Adrenal gland (tissue), 12 donors: Measurements from ENCODE around the gene DDI2. TPM values are rescaled to one million over a fixed set of nuclear protein-coding genes. Genes with fewer than 3 reads are reported as not detected.

Experiments
- DNase-seq, 7 donors: peaks; one replicate each; pipeline ENCODE4 v3.0.0-alpha.2; 2019 to 2020
- H3K27ac ChIP-seq, 5 donors: fragments of 200-600 bp; sonication (generic) in 4 of 5; 1 replicate in 3 of 5; 2 replicates in 2 of 5; pipeline versions ENCODE4 v1.5.1 to v1.8.0; 2016 to 2020; ENCODE audit warnings: mild to moderate bottlenecking in 1 of 5
- H3K27me3 ChIP-seq: fragments of 200-600 bp; 2 replicates; pipeline ENCODE4 v1.8.0; 2021
- H3K36me3 ChIP-seq, 2 donors: fragments of 200-600 bp; replicated peaks in 1 of 2; 1 replicate in 1 of 2; 2 replicates in 1 of 2; pipeline versions ENCODE4 v1.5.1 to v1.8.0; 2018 to 2022
- H3K4me1 ChIP-seq, 2 donors: fragments of 200-600 bp; replicated peaks in 1 of 2; 1 replicate in 1 of 2; 2 replicates in 1 of 2; pipeline versions ENCODE4 v1.5.1 to v1.8.0; 2018 to 2021
- H3K4me3 ChIP-seq, 4 donors: fragments of 200-600 bp; sonication (generic) in 3 of 4; one replicate each; pipeline ENCODE4 v1.5.1; 2016 to 2018
- H3K9me3 ChIP-seq, 3 donors: fragments of 200-600 bp; sonication (generic) in 1 of 3; replicated peaks in 1 of 3; 1 replicate in 2 of 3; 2 replicates in 1 of 3; pipeline versions ENCODE4 v1.5.1 to v1.8.0; 2016 to 2021
- CTCF ChIP-seq, 6 experiments: fragments of 450-650 bp in 4 of 6; fragments of 200-600 bp in 2 of 6; sonication (generic) in 1 of 6; IDR thresholded peaks; 1 replicate in 5 of 6; 2 replicates in 1 of 6; pipeline versions ENCODE4 v1.5.1 to v1.8.0; 2016 to 2021; ENCODE audit warnings: antibody characterized with exemption in 6 of 6, mild to moderate bottlenecking in 2 of 6, moderate library complexity in 1 of 6
- POLR2A ChIP-seq, 2 donors: fragments of 450-650 bp; IDR thresholded peaks; one replicate each; pipeline ENCODE4 v1.6.1; 2017; ENCODE audit warnings: antibody characterized with exemption in 2 of 2, mild to moderate bottlenecking in 2 of 2, moderate library complexity in 1 of 2
- WGBS, 4 donors: extraction: QIAGEN DNeasy Blood & Tissue Kit in 2 of 4; methylation state at CpG; one replicate each; pipeline versions ENCODE4 v1.1.5 to v1.1.7; 2013 to 2017; 5-methylcytosine and 5-hydroxymethylcytosine counted together
- intact Hi-C, 2 donors: fragments of 100-400 bp; cut with DNase I; formaldehyde crosslinking; loops; one replicate each; pipeline versions ENCODE4 v1.14.1 to v1.15.0; 2022 to 2023
- polyA plus RNA-seq, 3 donors: library from polyadenylated mRNA; stranded (reverse); fragments of 200-250 nt in 2 of 3; fragments of 350-450 nt in 1 of 3; fragmentation: Illumina TruSeq in 1 of 3; extraction: RNeasy Lipid Tissue Mini Kit (QIAGEN cat#74804) in 1 of 3; gene quantifications; one replicate each; pipeline ENCODE4 v1.2.3, GENCODE V29; 2013 to 2014
- total RNA-seq, 9 donors: library from RNA; depleted of rRNA in 4 of 9; stranded (reverse); fragments of >200 nt in 4 of 9; fragments of 120-200 nt in 1 of 9; fragmentation: NEBNext Ultra II Directional in 1 of 9; extraction: Animal tissue kit (Norgen Biotek cat#: 25700) in 1 of 9; gene quantifications; one replicate each; pipeline versions ENCODE4 v1.1.0 to v1.2.4, GENCODE V29; 2013 to 2023
- donor health status: healthy with polysubstance abuse.
- donor health status: Bipolar disorder and iron deficiency.
- donor health status: DM: yes; HTN: yes; CAD: no.
- donor health status: DM: no; HTN: no; CAD: no.
- donor health status: DM: no; HTN: no; CAD: no.
- donor health status: DM: yes; HTN: yes; CAD: no.

The DDI2 gene
- total and polyA plus RNA-seq, 12 donors, result 5.3 to 46.3 (median 27.2) TPM

- Histone ChIP-seq H3K9me3 (no peaks in the 10 kb centered on the region), H3K4me1 (peaks cover 39 to 64% of the 10 kb centered on the region in 2 donors), H3K27ac (peak overlapping the region in 3 of 5 donors; percentile 31 to 97 (median 96)), H3K36me3 (peaks cover 0 to 5% of the 10 kb centered on the region in 2 donors), H3K27me3 (no peaks in the 10 kb centered on the region), H3K4me3 (no peak overlapping the region)
- no peak for DNase-seq
- TF ChIP-seq POLR2A (IDR thresholded peaks at IDR 0.05) (no peak), CTCF (IDR thresholded peaks at IDR 0.05) (no peak)
- intact Hi-C loops, result no loop called here
- 39 to 61% (median 51%) methylated on average over 1 of the region's 1 CpG for WGBS, 4 donors
Observed at GRCh38 chr1:15620155-15620545, 2.9 kb downstream of the DDI2 start.

GRCh38 chr1:15620902-15621682, 3.8 kb downstream of the DDI2 start:
- Histone ChIP-seq H3K4me1 (peaks cover 39 to 72% of the 10 kb centered on the region in 2 donors), H3K27me3 (no peaks in the 10 kb centered on the region), H3K4me3 (no peak overlapping the region), H3K27ac (peak overlapping the region in 1 of 5 donors; percentile 97), H3K36me3 (peaks cover 0 to 5% of the 10 kb centered on the region in 2 donors), H3K9me3 (no peaks in the 10 kb centered on the region)
- WGBS, 4 donors, result 87 to 94% (median 92%) methylated on average over 7 of the region's 7 CpGs
- no peak for DNase-seq
- intact Hi-C loops, result no loop called here
- TF ChIP-seq CTCF (IDR thresholded peaks at IDR 0.05), result no peak
- TF ChIP-seq POLR2A (IDR thresholded peaks at IDR 0.05), result no peak

GRCh38 chr1:15621975-15622374, 4.7 kb downstream of the DDI2 start:
- peaks cover 34 to 74% of the 10 kb centered on the region in 2 donors for H3K4me1 ChIP-seq
- no peaks in the 10 kb centered on the region for H3K27me3 ChIP-seq
- intact Hi-C loops, result no loop called here
- peak in 1 of 7 donors; percentile 47 for DNase-seq
- no peak for TF ChIP-seq CTCF (IDR thresholded peaks at IDR 0.05)
- no peak for TF ChIP-seq POLR2A (IDR thresholded peaks at IDR 0.05)
- no peaks in the 10 kb centered on the region for H3K9me3 ChIP-seq
- H3K36me3 ChIP-seq, result peaks cover 0 to 8% of the 10 kb centered on the region in 2 donors
- peak overlapping the region in 2 of 5 donors; percentile 14 to 18 for H3K27ac ChIP-seq
- H3K4me3 ChIP-seq, result no peak overlapping the region
- 54 to 58% (median 56%) methylated on average over 5 of the region's 5 CpGs for WGBS, 4 donors

- Histone ChIP-seq H3K4me3 (no peak overlapping the region), H3K9me3 (no peaks in the 10 kb centered on the region), H3K4me1 (peaks cover 34 to 82% of the 10 kb centered on the region in 2 donors), H3K27me3 (no peaks in the 10 kb centered on the region), H3K27ac (peak overlapping the region in 2 of 5 donors; percentile 14 to 18), H3K36me3 (peaks cover 0 to 13% of the 10 kb centered on the region in 2 donors)
- 90 to 91% (median 90%) methylated on average over 7 of the region's 7 CpGs for WGBS, 4 donors
- intact Hi-C loops, result no loop called here
- no peak for DNase-seq
- no peak for TF ChIP-seq POLR2A (IDR thresholded peaks at IDR 0.05)
- no peak for TF ChIP-seq CTCF (IDR thresholded peaks at IDR 0.05)
Observed at GRCh38 chr1:15622712-15623373, 5.6 kb downstream of the DDI2 start.
